COR-L47 (cell line): Measurements from ENCODE around the gene PPP1R13B.
"Not testable (repeated sequence)": the region's sequence is repeated elsewhere in the genome, so short reads cannot be mapped to it uniquely, and the experiment has no call there.

Source experiments
- DNase-seq: peaks from one replicate; lab custom pipeline; 2025; lab: John Stamatoyannopoulos, UW

Gene PPP1R13B

GRCh38 chr14:103793192-103793591, 54.2 kb downstream of the PPP1R13B start:
- not testable (repeated sequence) for DNase-seq

- no peak for DNase-seq
These were observed 59.3 kb downstream of the PPP1R13B start for GRCh38 chr14:103788086-103788485.

- DNase-seq, result no peak
These were observed 65.0 kb downstream of the PPP1R13B start for GRCh38 chr14:103782376-103782775.

GRCh38 chr14:103776319-103776718, 71.1 kb downstream of the PPP1R13B start:
- DNase-seq, result not testable (repeated sequence)

GRCh38 chr14:103775506-103775905, 71.9 kb downstream of the PPP1R13B start:
- no peak for DNase-seq

- no peak for DNase-seq
These were observed 73.9 kb downstream of the PPP1R13B start for GRCh38 chr14:103773521-103773920.

GRCh38 chr14:103772078-103772712, 75.2 kb downstream of the PPP1R13B start:
- no peak for DNase-seq

GRCh38 chr14:103770902-103771301, 76.5 kb downstream of the PPP1R13B start:
- DNase-seq, result no peak

GRCh38 chr14:103770500-103770899, 76.9 kb downstream of the PPP1R13B start:
- no peak for DNase-seq

- no peak for DNase-seq
These were observed 80.0 kb downstream of the PPP1R13B start for GRCh38 chr14:103767336-103767894.

GRCh38 chr14:103765526-103765925, 81.8 kb downstream of the PPP1R13B start:
- DNase-seq, result no peak

- DNase-seq, result no peak
These were observed 83.5 kb downstream of the PPP1R13B start for GRCh38 chr14:103763730-103764488.

GRCh38 chr14:103762541-103762940, 84.8 kb downstream of the PPP1R13B start:
- DNase-seq, result no peak

- no peak for DNase-seq
These were observed 85.3 kb downstream of the PPP1R13B start for GRCh38 chr14:103762036-103762435.

GRCh38 chr14:103758059-103758776, 89.2 kb downstream of the PPP1R13B start:
- no peak for DNase-seq

GRCh38 chr14:103755060-103755459, 92.3 kb downstream of the PPP1R13B start:
- DNase-seq, result no peak

GRCh38 chr14:103753774-103754173, 93.6 kb downstream of the PPP1R13B start:
- DNase-seq, result no peak

- DNase-seq, result no peak
These were observed 97.5 kb downstream of the PPP1R13B start for GRCh38 chr14:103749860-103750259.

GRCh38 chr14:103749452-103749851, 97.9 kb downstream of the PPP1R13B start:
- DNase-seq, result no peak

- no peak for DNase-seq
These were observed 98.9 kb downstream of the PPP1R13B start for GRCh38 chr14:103748534-103748857.

- no peak for DNase-seq
These were observed 100.7 kb downstream of the PPP1R13B start for GRCh38 chr14:103746701-103747100.

GRCh38 chr14:103745424-103745823, 102.0 kb downstream of the PPP1R13B start:
- DNase-seq, result no peak
